Activated T-helper 17 cell treated with anti-CD3 and anti-CD28 coated beads, Interleukin-2, amount 50 U/mL, for 72 hours (primary cell): ENCODE measurements around the gene PPM1H. TPM values are rescaled to one million over a fixed set of nuclear protein-coding genes. Genes with fewer than 3 reads are reported as not detected.

Experiments
- ATAC-seq: fragments of 150-1000 bp; cut with Tn5 transposase; replicated peaks from 2 replicates; pipeline ENCODE4 v1.10.0; 2021; ENCODE audit warnings: mild to moderate bottlenecking, moderate library complexity
- H3K27ac Mint-ChIP-seq: one replicate; pipeline ENCODE4 v1.8.0; 2022; ENCODE audit warnings: mixed read lengths
- H3K27me3 Mint-ChIP-seq: one replicate; pipeline ENCODE4 v1.8.0; 2022; ENCODE audit warnings: mixed read lengths
- H3K36me3 Mint-ChIP-seq: one replicate; pipeline ENCODE4 v1.8.0; 2022; ENCODE audit warnings: low read depth, mild to moderate bottlenecking, mixed read lengths
- H3K4me1 Mint-ChIP-seq: one replicate; pipeline ENCODE4 v1.8.0; 2022; ENCODE audit warnings: mixed read lengths
- H3K4me3 Mint-ChIP-seq: one replicate; pipeline ENCODE4 v1.8.0; 2022; ENCODE audit warnings: mild to moderate bottlenecking, mixed read lengths
- H3K9me3 Mint-ChIP-seq: one replicate; pipeline ENCODE4 v1.8.0; 2022; ENCODE audit warnings: mixed read lengths
- total RNA-seq, 2 donors: library from RNA; stranded (reverse); gene quantifications; one replicate each; pipeline ENCODE4 v1.2.3, GENCODE V29; 2022

PPM1H gene
- total RNA-seq, 2 donors from 2014 or later: not detected

- no peaks in the 10 kb centered on the region for H3K4me1 Mint-ChIP-seq
- H3K27ac Mint-ChIP-seq: no peak overlapping the region
- no peak for ATAC-seq
- H3K27me3 Mint-ChIP-seq: peaks cover 36% of the 10 kb centered on the region
- no peaks in the 10 kb centered on the region for H3K9me3 Mint-ChIP-seq
- H3K36me3 Mint-ChIP-seq: no peaks in the 10 kb centered on the region
- H3K4me3 Mint-ChIP-seq: no peak overlapping the region
Measured at GRCh38 chr12:62635649-62636048, 299.3 kb downstream of the PPM1H start.

- H3K27me3 Mint-ChIP-seq: peaks cover 55% of the 10 kb centered on the region
- H3K9me3 Mint-ChIP-seq: peaks cover 4% of the 10 kb centered on the region
- peak overlapping the region; percentile 72 for H3K4me3 Mint-ChIP-seq
- peak; percentile 39 for ATAC-seq
- H3K4me1 Mint-ChIP-seq: peaks cover 4% of the 10 kb centered on the region
- no peak overlapping the region for H3K27ac Mint-ChIP-seq
- H3K36me3 Mint-ChIP-seq: no peaks in the 10 kb centered on the region
Measured at GRCh38 chr12:62632411-62632918, 302.5 kb downstream of the PPM1H start.

- H3K36me3 Mint-ChIP-seq: no peaks in the 10 kb centered on the region
- peaks cover 49% of the 10 kb centered on the region for H3K27me3 Mint-ChIP-seq
- peak overlapping the region; percentile 72 for H3K4me3 Mint-ChIP-seq
- H3K4me1 Mint-ChIP-seq: peaks cover 4% of the 10 kb centered on the region
- peak; percentile 60 for ATAC-seq
- no peak overlapping the region for H3K27ac Mint-ChIP-seq
- H3K9me3 Mint-ChIP-seq: peaks cover 4% of the 10 kb centered on the region
Measured at GRCh38 chr12:62631471-62632410, 303.2 kb downstream of the PPM1H start.

GRCh38 chr12:62629971-62630739, 304.8 kb downstream of the PPM1H start:
- H3K27ac Mint-ChIP-seq: no peak overlapping the region
- H3K27me3 Mint-ChIP-seq: peaks cover 43% of the 10 kb centered on the region
- ATAC-seq: no peak
- no peak overlapping the region for H3K4me3 Mint-ChIP-seq
- peaks cover 4% of the 10 kb centered on the region for H3K4me1 Mint-ChIP-seq
- H3K9me3 Mint-ChIP-seq: peaks cover 4% of the 10 kb centered on the region
- no peaks in the 10 kb centered on the region for H3K36me3 Mint-ChIP-seq

GRCh38 chr12:62629413-62629812, 305.5 kb downstream of the PPM1H start:
- Mint-ChIP-seq H3K27ac (no peak overlapping the region), H3K9me3 (peaks cover 4% of the 10 kb centered on the region), H3K36me3 (no peaks in the 10 kb centered on the region), H3K4me3 (no peak overlapping the region), H3K27me3 (peaks cover 42% of the 10 kb centered on the region), H3K4me1 (peaks cover 4% of the 10 kb centered on the region)
- no peak for ATAC-seq

- H3K4me1 Mint-ChIP-seq: peaks cover 4% of the 10 kb centered on the region
- ATAC-seq: no peak
- H3K4me3 Mint-ChIP-seq: no peak overlapping the region
- H3K9me3 Mint-ChIP-seq: peaks cover 4% of the 10 kb centered on the region
- no peak overlapping the region for H3K27ac Mint-ChIP-seq
- no peaks in the 10 kb centered on the region for H3K36me3 Mint-ChIP-seq
- H3K27me3 Mint-ChIP-seq: peaks cover 32% of the 10 kb centered on the region
Measured at GRCh38 chr12:62627181-62627580, 307.8 kb downstream of the PPM1H start.

GRCh38 chr12:62625228-62625627, 309.7 kb downstream of the PPM1H start:
- no peak for ATAC-seq
- no peak overlapping the region for H3K27ac Mint-ChIP-seq
- peaks cover 4% of the 10 kb centered on the region for H3K9me3 Mint-ChIP-seq
- H3K4me3 Mint-ChIP-seq: no peak overlapping the region
- H3K4me1 Mint-ChIP-seq: peaks cover 4% of the 10 kb centered on the region
- H3K27me3 Mint-ChIP-seq: peaks cover 18% of the 10 kb centered on the region
- no peaks in the 10 kb centered on the region for H3K36me3 Mint-ChIP-seq

GRCh38 chr12:62622177-62622576, 312.8 kb downstream of the PPM1H start:
- H3K27me3 Mint-ChIP-seq: peaks cover 3% of the 10 kb centered on the region
- H3K36me3 Mint-ChIP-seq: no peaks in the 10 kb centered on the region
- H3K4me3 Mint-ChIP-seq: no peak overlapping the region
- H3K9me3 Mint-ChIP-seq: no peaks in the 10 kb centered on the region
- H3K4me1 Mint-ChIP-seq: no peaks in the 10 kb centered on the region
- H3K27ac Mint-ChIP-seq: no peak overlapping the region
- ATAC-seq: no peak

- H3K4me1 Mint-ChIP-seq: no peaks in the 10 kb centered on the region
- ATAC-seq: no peak
- peaks cover 3% of the 10 kb centered on the region for H3K27me3 Mint-ChIP-seq
- H3K27ac Mint-ChIP-seq: no peak overlapping the region
- no peaks in the 10 kb centered on the region for H3K36me3 Mint-ChIP-seq
- no peaks in the 10 kb centered on the region for H3K9me3 Mint-ChIP-seq
- no peak overlapping the region for H3K4me3 Mint-ChIP-seq
Measured at GRCh38 chr12:62621101-62621638, 313.8 kb downstream of the PPM1H start.

- Mint-ChIP-seq H3K4me1 (no peaks in the 10 kb centered on the region), H3K27ac (no peak overlapping the region), H3K27me3 (no peaks in the 10 kb centered on the region), H3K9me3 (no peaks in the 10 kb centered on the region), H3K36me3 (no peaks in the 10 kb centered on the region), H3K4me3 (no peak overlapping the region)
- ATAC-seq: no peak
Measured at GRCh38 chr12:62618930-62619329, 316.0 kb downstream of the PPM1H start.

- H3K4me1 Mint-ChIP-seq: no peaks in the 10 kb centered on the region
- no peaks in the 10 kb centered on the region for H3K27me3 Mint-ChIP-seq
- H3K36me3 Mint-ChIP-seq: no peaks in the 10 kb centered on the region
- H3K27ac Mint-ChIP-seq: no peak overlapping the region
- peak; percentile 42 for ATAC-seq
- no peak overlapping the region for H3K4me3 Mint-ChIP-seq
- H3K9me3 Mint-ChIP-seq: no peaks in the 10 kb centered on the region
Measured at GRCh38 chr12:62618319-62618718, 316.6 kb downstream of the PPM1H start.

GRCh38 chr12:62613081-62613480, 321.9 kb downstream of the PPM1H start:
- H3K9me3 Mint-ChIP-seq: no peaks in the 10 kb centered on the region
- no peaks in the 10 kb centered on the region for H3K27me3 Mint-ChIP-seq
- H3K4me1 Mint-ChIP-seq: no peaks in the 10 kb centered on the region
- H3K36me3 Mint-ChIP-seq: no peaks in the 10 kb centered on the region
- no peak overlapping the region for H3K4me3 Mint-ChIP-seq
- no peak overlapping the region for H3K27ac Mint-ChIP-seq
- no peak for ATAC-seq

- Mint-ChIP-seq H3K9me3 (no peaks in the 10 kb centered on the region), H3K4me3 (peak overlapping the region; percentile 96), H3K27ac (no peak overlapping the region), H3K4me1 (peaks cover 17% of the 10 kb centered on the region), H3K36me3 (peaks cover 21% of the 10 kb centered on the region), H3K27me3 (no peaks in the 10 kb centered on the region)
- ATAC-seq: no peak
Measured at GRCh38 chr12:62606654-62607053, 328.3 kb downstream of the PPM1H start.

- no peaks in the 10 kb centered on the region for H3K9me3 Mint-ChIP-seq
- peak overlapping the region; percentile 96 for H3K4me3 Mint-ChIP-seq
- no peak overlapping the region for H3K27ac Mint-ChIP-seq
- no peaks in the 10 kb centered on the region for H3K27me3 Mint-ChIP-seq
- no peak for ATAC-seq
- peaks cover 21% of the 10 kb centered on the region for H3K36me3 Mint-ChIP-seq
- H3K4me1 Mint-ChIP-seq: peaks cover 19% of the 10 kb centered on the region
Measured at GRCh38 chr12:62605981-62606380, 329.0 kb downstream of the PPM1H start.
